HG03280 (cell line): Measurements from ENCODE around the gene MCTP1.

ENCODE experiments used
- ATAC-seq: cut with Tn5 transposase; IDR thresholded peaks from one replicate; pipeline ENCODE4 v1.9.1; 2021; ENCODE audit warnings: mild to moderate bottlenecking, moderate library complexity; ENCODE audit not compliant: unreplicated experiment

MCTP1 gene

GRCh38 chr5:95284572-95285408 lies at the start of gene MCTP1:
Gene MCTP1 (minus strand): TSS chr5:95285094.
- ATAC-seq: no peak

- no peak for ATAC-seq
Measured at GRCh38 chr5:95332158-95332557, 47.3 kb upstream of the MCTP1 start.

GRCh38 chr5:95331358-95331757 lies 46.5 kb upstream of the MCTP1 start:
- ATAC-seq: no peak

GRCh38 chr5:95327211-95327610 lies 42.3 kb upstream of the MCTP1 start:
- no peak for ATAC-seq

GRCh38 chr5:95317687-95318086 lies 32.8 kb upstream of the MCTP1 start:
- ATAC-seq: no peak

GRCh38 chr5:95317085-95317484 lies 32.2 kb upstream of the MCTP1 start:
- ATAC-seq: no peak

GRCh38 chr5:95304711-95305110 lies 19.8 kb upstream of the MCTP1 start:
- no peak for ATAC-seq

GRCh38 chr5:95298651-95299050 lies 13.8 kb upstream of the MCTP1 start:
- ATAC-seq: no peak

GRCh38 chr5:95296291-95296690 lies 11.4 kb upstream of the MCTP1 start:
- ATAC-seq: no peak

GRCh38 chr5:95285409-95285755 lies 488 bp upstream of the MCTP1 start:
- ATAC-seq: no peak

- peak; percentile 41 for ATAC-seq
Measured at GRCh38 chr5:95283761-95284571, 928 bp downstream of the MCTP1 start.

GRCh38 chr5:95283022-95283615 lies 1.8 kb downstream of the MCTP1 start:
- ATAC-seq: no peak

- no peak for ATAC-seq
Measured at GRCh38 chr5:95281226-95281625, 3.7 kb downstream of the MCTP1 start.

GRCh38 chr5:95280401-95281095 lies 4.3 kb downstream of the MCTP1 start:
- ATAC-seq: no peak

- ATAC-seq: no peak
Measured at GRCh38 chr5:95274011-95274410, 10.9 kb downstream of the MCTP1 start.

GRCh38 chr5:95272316-95272929 lies 12.5 kb downstream of the MCTP1 start:
- ATAC-seq: no peak

GRCh38 chr5:95262933-95263660 lies 21.8 kb downstream of the MCTP1 start:
- no peak for ATAC-seq

GRCh38 chr5:95261437-95262175 lies 23.3 kb downstream of the MCTP1 start:
- no peak for ATAC-seq

GRCh38 chr5:95256991-95257390 lies 27.9 kb downstream of the MCTP1 start:
- ATAC-seq: no peak
